K562 (cell line): ENCODE results near the gene KMO. TPM values are rescaled to one million over a fixed set of nuclear protein-coding genes. Genes with fewer than 3 reads are reported as not detected.

Source experiments
- BCOR ChIP-seq: fragments of 450-650 bp; IDR thresholded peaks from 2 replicates; pipeline ENCODE4 v1.6.1; 2016
- BRD9 ChIP-seq: fragments of 450-650 bp; IDR thresholded peaks from 2 replicates; pipeline ENCODE4 v1.6.1; 2018; ENCODE audit warnings: low read depth; ENCODE audit not compliant: partially characterized antibody
- C11orf30 ChIP-seq: fragments of 450-650 bp; IDR thresholded peaks from 2 replicates; pipeline ENCODE4 v1.6.1; 2016; ENCODE audit warnings: low read depth, mild to moderate bottlenecking
- CHAMP1 ChIP-seq: fragments of 450-650 bp; IDR thresholded peaks from 2 replicates; pipeline ENCODE4 v1.6.1; 2016; ENCODE audit warnings: mild to moderate bottlenecking
- DPF2 ChIP-seq: fragments of 450-650 bp; IDR thresholded peaks from 2 replicates; pipeline ENCODE4 v1.6.1; 2016
- ELF1 ChIP-seq: fragments of 200-800 bp; sonication (Bioruptor generic); IDR thresholded peaks from 2 replicates; pipeline ENCODE4 v1.6.1; 2016; ENCODE audit warnings: missing genetic modification characterization, missing compliant biosample characterization
- ETV5 ChIP-seq: sonication (generic); formaldehyde crosslinking; IDR thresholded peaks from 2 replicates; pipeline ENCODE4 v1.4.0; 2020; ENCODE audit warnings: low read depth, mild to moderate bottlenecking, missing genetic modification reagents
- PCBP1 ChIP-seq: fragments of 200-400 bp; formaldehyde crosslinking; IDR thresholded peaks from 2 replicates; pipeline ENCODE4 v1.6.1; 2018; ENCODE audit warnings: mild to moderate bottlenecking, low read depth, low read length; ENCODE audit not compliant: poor library complexity, severe bottlenecking
- RBM25 ChIP-seq: fragments of 200-400 bp; formaldehyde crosslinking; IDR thresholded peaks from 2 replicates; pipeline ENCODE4 v1.6.1; 2018; ENCODE audit warnings: low read length, low read depth, moderate library complexity; ENCODE audit not compliant: severe bottlenecking
- SLC30A9 ChIP-seq: fragments of 250-450 bp; sonication (Bioruptor Pico); IDR thresholded peaks from 2 replicates; pipeline ENCODE4 v1.8.0; 2022; ENCODE audit warnings: mild to moderate bottlenecking, moderate library complexity
- SREBF1 ChIP-seq: fragments of 150-350 bp; IDR thresholded peaks from 2 replicates; pipeline ENCODE4 v1.6.1; 2014; ENCODE audit warnings: antibody characterized with exemption, low read depth, low read length, borderline replicate concordance
- SRSF7 ChIP-seq: fragments of 200-400 bp; formaldehyde crosslinking; optimal IDR thresholded peaks from 2 replicates; pipeline ENCODE3; 2017; ENCODE audit warnings: mild to moderate bottlenecking, low read depth, low read length
- TBP ChIP-seq: optimal IDR thresholded peaks from 2 replicates; pipeline ENCODE3; 2011; ENCODE audit warnings: low read depth, low read length, improper control_type of control experiment
- ZBED1 ChIP-seq: IDR thresholded peaks from 2 replicates; pipeline ENCODE4 v1.6.1; 2014
- ZNF696 ChIP-seq: fragments of 250-450 bp; sonication (Bioruptor Pico); conservative IDR thresholded peaks from 2 replicates; pipeline ENCODE4 v1.4.0; 2020; ENCODE audit warnings: mild to moderate bottlenecking, moderate library complexity
- ZNF79 ChIP-seq: fragments of 250-450 bp; sonication (Bioruptor Pico); IDR thresholded peaks from 2 replicates; pipeline ENCODE4 v1.4.0; 2020; ENCODE audit warnings: low read depth, mild to moderate bottlenecking, moderate library complexity
- polyA plus RNA-seq, 8 experiments: library from polyadenylated mRNA; depleted of rRNA in 4 of 8; stranded (reverse) in 5 of 8; unstranded in 3 of 8; fragments of >200 nt; fragmentation: Nextera tagmentation in 2 of 8; fragmentation: Illumina TruSeq in 1 of 8; extraction: Ambion mirVana in 2 of 8; extraction: Trizol in 1 of 8; gene quantifications; 2 replicates each; pipeline versions ENCODE4 v1.2.1 to v1.2.3, GENCODE V29; 2011 to 2014; ENCODE audit warnings: inconsistent platforms in 1 of 8, missing spikeins in 1 of 8
- total RNA-seq, 7 experiments: library from RNA; depleted of rRNA in 6 of 7; stranded (reverse); fragments of >200 nt in 6 of 7; fragmentation: Illumina TruSeq in 2 of 7; extraction: Trizol in 2 of 7; gene quantifications; 2 replicates each; pipeline versions ENCODE4 v1.2.1 to v1.2.3, GENCODE V29; 2011 to 2021; ENCODE audit warnings: low replicate concordance in 1 of 7
- TF ChIP-seq, protein P1 (sequence below): sonication (generic); formaldehyde crosslinking; IDR thresholded peaks from 2 replicates; pipeline ENCODE4 v1.8.0; 2023; ENCODE audit warnings: missing genetic modification reagents, mild to moderate bottlenecking, borderline replicate concordance
- TF ChIP-seq, protein P2 (sequence below), 2 experiments: fragments of 450-650 bp in 1 of 2; sonication (generic) in 1 of 2; formaldehyde crosslinking; conservative IDR thresholded peaks; 2 replicates each; pipeline versions ENCODE4 v1.4.0 to v1.8.1; 2020 to 2022; ENCODE audit warnings: mild to moderate bottlenecking in 1 of 2, missing genetic modification reagents in 1 of 2
- TF ChIP-seq, protein P3 (sequence below): fragments of 250-450 bp; sonication (Bioruptor Pico); IDR thresholded peaks from 2 replicates; pipeline ENCODE4 v1.5.0; 2022; ENCODE audit warnings: mild to moderate bottlenecking

Gene KMO
- total and polyA plus RNA-seq, 9 of the 15 experiments (the other 6 are each of a cell fraction or from before 2014, with no cell fraction given): 0.01 to 0.11 (median 0.01) TPM; not detected in 6

- TF ChIP-seq, protein P1, sequence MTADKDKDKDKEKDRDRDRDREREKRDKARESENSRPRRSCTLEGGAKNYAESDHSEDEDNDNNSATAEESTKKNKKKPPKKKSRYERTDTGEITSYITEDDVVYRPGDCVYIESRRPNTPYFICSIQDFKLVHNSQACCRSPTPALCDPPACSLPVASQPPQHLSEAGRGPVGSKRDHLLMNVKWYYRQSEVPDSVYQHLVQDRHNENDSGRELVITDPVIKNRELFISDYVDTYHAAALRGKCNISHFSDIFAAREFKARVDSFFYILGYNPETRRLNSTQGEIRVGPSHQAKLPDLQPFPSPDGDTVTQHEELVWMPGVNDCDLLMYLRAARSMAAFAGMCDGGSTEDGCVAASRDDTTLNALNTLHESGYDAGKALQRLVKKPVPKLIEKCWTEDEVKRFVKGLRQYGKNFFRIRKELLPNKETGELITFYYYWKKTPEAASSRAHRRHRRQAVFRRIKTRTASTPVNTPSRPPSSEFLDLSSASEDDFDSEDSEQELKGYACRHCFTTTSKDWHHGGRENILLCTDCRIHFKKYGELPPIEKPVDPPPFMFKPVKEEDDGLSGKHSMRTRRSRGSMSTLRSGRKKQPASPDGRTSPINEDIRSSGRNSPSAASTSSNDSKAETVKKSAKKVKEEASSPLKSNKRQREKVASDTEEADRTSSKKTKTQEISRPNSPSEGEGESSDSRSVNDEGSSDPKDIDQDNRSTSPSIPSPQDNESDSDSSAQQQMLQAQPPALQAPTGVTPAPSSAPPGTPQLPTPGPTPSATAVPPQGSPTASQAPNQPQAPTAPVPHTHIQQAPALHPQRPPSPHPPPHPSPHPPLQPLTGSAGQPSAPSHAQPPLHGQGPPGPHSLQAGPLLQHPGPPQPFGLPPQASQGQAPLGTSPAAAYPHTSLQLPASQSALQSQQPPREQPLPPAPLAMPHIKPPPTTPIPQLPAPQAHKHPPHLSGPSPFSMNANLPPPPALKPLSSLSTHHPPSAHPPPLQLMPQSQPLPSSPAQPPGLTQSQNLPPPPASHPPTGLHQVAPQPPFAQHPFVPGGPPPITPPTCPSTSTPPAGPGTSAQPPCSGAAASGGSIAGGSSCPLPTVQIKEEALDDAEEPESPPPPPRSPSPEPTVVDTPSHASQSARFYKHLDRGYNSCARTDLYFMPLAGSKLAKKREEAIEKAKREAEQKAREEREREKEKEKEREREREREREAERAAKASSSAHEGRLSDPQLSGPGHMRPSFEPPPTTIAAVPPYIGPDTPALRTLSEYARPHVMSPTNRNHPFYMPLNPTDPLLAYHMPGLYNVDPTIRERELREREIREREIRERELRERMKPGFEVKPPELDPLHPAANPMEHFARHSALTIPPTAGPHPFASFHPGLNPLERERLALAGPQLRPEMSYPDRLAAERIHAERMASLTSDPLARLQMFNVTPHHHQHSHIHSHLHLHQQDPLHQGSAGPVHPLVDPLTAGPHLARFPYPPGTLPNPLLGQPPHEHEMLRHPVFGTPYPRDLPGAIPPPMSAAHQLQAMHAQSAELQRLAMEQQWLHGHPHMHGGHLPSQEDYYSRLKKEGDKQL (CRISPR knock-in tag): no peak
- no peak for TF ChIP-seq ZNF79
- TF ChIP-seq C11orf30: no peak
- peak; percentile 36 for TF ChIP-seq BRD9
- peak; percentile 55; the same call in 1 of the 2 replicates for TF ChIP-seq CHAMP1
- TF ChIP-seq SREBF1: no peak
- TF ChIP-seq, protein P2, sequence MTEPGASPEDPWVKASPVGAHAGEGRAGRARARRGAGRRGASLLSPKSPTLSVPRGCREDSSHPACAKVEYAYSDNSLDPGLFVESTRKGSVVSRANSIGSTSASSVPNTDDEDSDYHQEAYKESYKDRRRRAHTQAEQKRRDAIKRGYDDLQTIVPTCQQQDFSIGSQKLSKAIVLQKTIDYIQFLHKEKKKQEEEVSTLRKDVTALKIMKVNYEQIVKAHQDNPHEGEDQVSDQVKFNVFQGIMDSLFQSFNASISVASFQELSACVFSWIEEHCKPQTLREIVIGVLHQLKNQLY (CRISPR knock-in tag; conservative IDR thresholded peaks at IDR 0.05): no peak
- TF ChIP-seq, protein P3, sequence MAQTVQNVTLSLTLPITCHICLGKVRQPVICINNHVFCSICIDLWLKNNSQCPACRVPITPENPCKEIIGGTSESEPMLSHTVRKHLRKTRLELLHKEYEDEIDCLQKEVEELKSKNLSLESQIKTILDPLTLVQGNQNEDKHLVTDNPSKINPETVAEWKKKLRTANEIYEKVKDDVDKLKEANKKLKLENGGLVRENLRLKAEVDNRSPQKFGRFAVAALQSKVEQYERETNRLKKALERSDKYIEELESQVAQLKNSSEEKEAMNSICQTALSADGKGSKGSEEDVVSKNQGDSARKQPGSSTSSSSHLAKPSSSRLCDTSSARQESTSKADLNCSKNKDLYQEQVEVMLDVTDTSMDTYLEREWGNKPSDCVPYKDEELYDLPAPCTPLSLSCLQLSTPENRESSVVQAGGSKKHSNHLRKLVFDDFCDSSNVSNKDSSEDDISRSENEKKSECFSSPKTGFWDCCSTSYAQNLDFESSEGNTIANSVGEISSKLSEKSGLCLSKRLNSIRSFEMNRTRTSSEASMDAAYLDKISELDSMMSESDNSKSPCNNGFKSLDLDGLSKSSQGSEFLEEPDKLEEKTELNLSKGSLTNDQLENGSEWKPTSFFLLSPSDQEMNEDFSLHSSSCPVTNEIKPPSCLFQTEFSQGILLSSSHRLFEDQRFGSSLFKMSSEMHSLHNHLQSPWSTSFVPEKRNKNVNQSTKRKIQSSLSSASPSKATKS (CRISPR knock-in tag): no peak
- peak; percentile 54; the same call in 1 of the 2 replicates for TF ChIP-seq DPF2
- no peak for TF ChIP-seq SLC30A9 (CRISPR knock-in tag)
- TF ChIP-seq ETV5: no peak
- TF ChIP-seq TBP: peak; percentile 47
- TF ChIP-seq ZNF696: no peak
- TF ChIP-seq SRSF7: no peak
- TF ChIP-seq RBM25: no peak
- 0 out of 2 replicates have a peak, but pooled peaks have one; percentile 12 for TF ChIP-seq ELF1 (tag)
- no peak for TF ChIP-seq PCBP1
- no peak for TF ChIP-seq BCOR
- TF ChIP-seq ZBED1: no peak
These were observed 78.9 kb downstream of the KMO start (continued) for GRCh38 chr1:241611063-241611462.
